HG03378 (cell line): ENCODE data around the gene LARGE1.

ENCODE experiments used
- ATAC-seq: cut with Tn5 transposase; IDR thresholded peaks from one replicate; pipeline ENCODE4 v1.9.1; 2021; ENCODE audit warnings: mild to moderate bottlenecking, moderate library complexity; ENCODE audit not compliant: unreplicated experiment

LARGE1 gene

DNA sequence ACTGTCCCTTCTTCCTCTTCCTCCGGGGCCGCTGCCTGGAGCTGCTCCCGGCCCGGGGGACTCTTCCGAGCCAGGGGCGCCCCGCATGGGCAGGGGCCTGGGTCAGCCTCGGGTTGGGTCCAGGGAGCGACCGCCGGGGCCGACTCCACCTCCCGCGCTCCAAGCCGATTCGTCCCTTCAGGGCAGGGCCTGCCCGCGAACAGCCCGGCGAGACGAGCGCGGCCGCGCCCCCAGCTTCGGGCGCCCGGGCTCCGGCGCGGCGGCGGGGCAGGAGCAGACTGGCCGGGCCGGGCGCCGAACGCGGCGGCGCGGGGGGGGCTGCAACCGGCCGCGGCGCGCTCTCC lies at the start of gene LARGE1:
TSS of gene LARGE1 (minus strand) at position 280 of the 344 bp plus-strand sequence.
- ATAC-seq = no peak

GRCh38 chr22:33969045-33969444 lies 48.8 kb upstream of the LARGE1 start:
- no peak for ATAC-seq

GRCh38 chr22:33964121-33964520 lies 43.8 kb upstream of the LARGE1 start:
- no peak for ATAC-seq

GRCh38 chr22:33962409-33962808 lies 42.1 kb upstream of the LARGE1 start:
- no peak for ATAC-seq

DNA sequence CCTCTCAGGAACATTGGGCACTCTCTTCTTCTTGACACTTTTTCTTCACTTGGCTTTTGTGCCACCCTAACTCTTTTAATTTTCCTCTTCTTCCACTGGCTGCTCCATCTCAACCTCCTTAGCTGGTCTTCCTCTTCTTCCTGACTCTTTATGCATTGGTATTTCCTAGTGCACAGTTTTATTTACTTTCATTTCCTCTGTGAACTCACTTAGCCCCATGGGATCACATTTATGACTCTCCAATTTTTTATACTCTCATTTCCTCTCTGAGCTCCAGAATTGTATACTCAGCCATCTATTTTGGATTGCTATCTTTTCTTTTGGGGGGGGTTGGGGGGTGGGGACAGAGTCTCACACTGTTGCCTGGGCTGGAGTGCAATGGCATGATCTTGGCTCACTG lies 38.5 kb upstream of the LARGE1 start:
- no peak for ATAC-seq

GRCh38 chr22:33957086-33957485 lies 36.8 kb upstream of the LARGE1 start:
- ATAC-seq = no peak

DNA sequence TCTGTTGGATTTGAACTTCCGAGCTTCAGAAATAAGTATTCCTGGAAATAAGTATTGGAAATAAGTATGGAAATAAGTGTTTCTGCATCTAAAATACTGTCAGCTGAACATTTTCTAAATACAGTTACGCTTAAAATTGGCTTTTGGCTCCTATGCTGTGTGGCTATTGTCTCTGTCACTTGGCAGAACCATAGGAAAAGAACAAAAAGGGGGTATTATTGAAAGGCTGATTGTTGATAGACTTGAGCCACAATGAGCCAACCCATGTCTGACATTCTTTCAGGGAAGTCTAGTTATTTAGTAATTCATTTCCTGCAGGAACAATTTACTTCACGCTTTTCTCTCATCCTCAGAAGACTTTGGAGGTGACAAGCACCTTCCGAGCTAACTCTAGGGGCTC lies 32.5 kb upstream of the LARGE1 start:
- no peak for ATAC-seq

GRCh38 chr22:33940741-33941140 lies 20.5 kb upstream of the LARGE1 start:
- ATAC-seq = no peak

- ATAC-seq = no peak
These were observed 12.7 kb upstream of the LARGE1 start for GRCh38 chr22:33932997-33933396.

GRCh38 chr22:33931406-33931805 lies 11.1 kb upstream of the LARGE1 start:
- ATAC-seq = no peak

DNA sequence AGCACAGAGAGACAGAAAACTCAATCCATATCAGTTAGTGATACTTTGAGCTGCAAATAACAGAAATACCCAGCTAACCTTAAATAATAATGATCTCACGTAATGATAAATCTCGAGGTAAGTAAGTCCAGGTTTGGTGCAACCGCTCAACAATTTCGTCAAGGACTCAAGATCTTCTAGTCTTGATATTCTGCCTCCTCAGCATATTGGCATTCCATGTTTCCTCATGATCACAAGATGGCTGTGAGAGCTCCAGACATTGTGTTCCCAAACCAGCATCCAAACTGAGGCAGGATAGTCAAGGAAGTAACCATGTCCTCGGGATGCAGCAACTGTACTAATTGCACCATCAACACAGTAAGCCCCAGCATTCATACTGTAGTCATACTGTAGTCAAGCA lies 7.5 kb upstream of the LARGE1 start:
- no peak for ATAC-seq

GRCh38 chr22:33925194-33925593 lies 4.9 kb upstream of the LARGE1 start:
- ATAC-seq = no peak

GRCh38 chr22:33923660-33924246 lies 3.5 kb upstream of the LARGE1 start:
- no peak for ATAC-seq

- ATAC-seq = no peak
These were observed 2.8 kb upstream of the LARGE1 start for GRCh38 chr22:33923033-33923432.

- ATAC-seq = no peak
These were observed 2.0 kb upstream of the LARGE1 start for GRCh38 chr22:33922349-33922681.

- no peak for ATAC-seq
These were observed 1.5 kb upstream of the LARGE1 start for GRCh38 chr22:33921525-33922348.

DNA sequence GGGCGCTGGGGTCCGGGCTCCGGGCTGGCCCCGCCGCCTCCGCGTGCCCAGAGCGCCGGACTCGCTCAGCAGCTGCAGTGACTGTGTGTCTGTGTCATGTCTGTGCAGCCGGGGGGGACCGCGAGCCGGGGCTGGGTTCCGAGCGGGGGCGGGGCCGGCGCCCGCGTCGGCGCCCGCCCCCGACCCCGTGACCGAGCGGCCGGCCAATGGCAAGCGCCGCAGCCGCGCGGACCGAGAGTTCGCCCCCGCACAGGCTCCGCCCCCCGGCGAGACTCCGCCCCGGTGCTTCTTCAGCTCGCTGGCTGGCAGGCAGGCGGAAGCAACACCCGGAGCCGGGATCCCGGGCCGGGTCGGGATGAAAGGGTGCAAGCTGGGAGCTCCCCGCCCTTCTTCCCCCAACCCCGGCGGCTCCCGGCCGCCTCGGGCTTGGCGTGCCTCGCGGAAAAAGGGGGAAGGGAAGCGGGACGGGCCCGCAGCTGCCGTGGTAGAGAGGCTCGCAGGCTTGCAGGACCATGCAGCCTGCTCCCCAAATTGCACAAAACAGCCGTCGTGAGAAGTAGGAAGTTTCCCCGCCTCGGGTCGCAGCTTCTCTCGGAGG lies 750 bp upstream of the LARGE1 start:
- ATAC-seq = peak; percentile 39

DNA sequence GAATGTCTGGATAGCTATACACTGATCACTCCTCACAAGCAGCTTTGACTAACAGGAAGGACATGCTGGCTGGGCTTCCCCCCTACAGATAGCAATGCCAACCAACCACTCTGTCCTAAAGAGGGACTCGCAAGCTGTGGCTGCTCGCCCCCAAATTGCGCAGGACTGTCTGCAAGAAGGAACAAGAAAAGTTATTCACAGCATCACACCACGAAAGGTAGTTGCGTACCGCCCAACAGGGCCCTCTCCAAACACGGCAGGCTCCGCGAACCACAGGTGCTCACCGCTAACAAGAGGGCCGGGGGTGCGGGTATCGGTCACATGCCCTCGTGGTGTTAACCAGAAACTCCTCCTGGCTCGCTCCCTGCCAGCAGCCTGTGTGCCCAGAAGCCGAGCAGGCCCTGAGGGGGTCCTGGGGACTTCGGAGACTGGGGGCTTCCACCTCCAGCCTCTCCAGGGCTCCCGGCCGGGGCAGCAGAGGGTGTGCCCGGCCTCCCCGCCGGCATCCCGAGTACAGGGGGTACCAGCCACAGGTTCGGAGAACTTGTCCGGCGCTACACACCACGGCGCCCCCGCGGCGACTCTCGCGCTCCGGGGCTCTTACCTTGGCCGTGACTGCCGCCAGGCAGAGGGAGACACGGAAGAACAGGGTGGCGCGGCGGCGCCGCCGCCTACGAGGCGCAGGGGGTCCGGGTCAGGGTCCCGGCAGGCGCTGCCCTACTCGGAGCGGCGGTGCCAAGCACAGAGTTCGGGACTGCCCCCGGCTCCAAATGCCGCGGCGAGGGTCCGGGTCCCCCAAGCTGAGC lies 682 bp downstream of the LARGE1 start:
- no peak for ATAC-seq

DNA sequence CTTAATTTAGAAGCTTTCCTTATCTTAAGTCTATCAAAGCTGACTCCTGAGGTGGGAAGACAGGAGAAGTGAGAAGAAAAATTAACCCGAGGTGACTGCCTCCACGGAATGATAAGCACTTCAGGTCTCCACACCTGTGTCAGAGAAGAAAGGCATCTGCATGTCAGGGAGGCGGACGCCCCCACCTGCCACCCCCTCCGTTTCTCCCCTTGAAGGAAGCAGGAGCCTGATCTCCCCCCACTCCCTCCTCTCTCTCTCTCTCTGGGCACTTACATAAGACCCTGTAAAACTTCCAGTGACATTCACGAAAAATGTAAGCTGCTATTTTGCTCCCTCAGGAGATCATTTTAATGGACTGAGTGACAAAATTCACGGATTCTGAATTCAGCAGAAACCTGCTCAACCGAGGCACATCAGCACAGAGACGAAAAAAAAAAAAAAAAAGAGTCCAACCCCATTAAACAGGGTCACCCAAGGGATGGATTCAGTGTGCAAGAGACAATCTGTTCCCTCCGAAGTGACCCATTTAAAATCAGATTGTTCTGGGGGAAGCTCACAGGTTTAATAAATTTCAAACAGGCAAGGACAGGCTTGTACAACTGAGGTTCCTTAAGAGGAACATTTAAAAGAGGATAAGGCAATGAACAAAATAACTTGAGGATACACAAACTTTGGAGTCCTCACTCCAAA lies 1.5 kb downstream of the LARGE1 start:
- no peak for ATAC-seq

DNA sequence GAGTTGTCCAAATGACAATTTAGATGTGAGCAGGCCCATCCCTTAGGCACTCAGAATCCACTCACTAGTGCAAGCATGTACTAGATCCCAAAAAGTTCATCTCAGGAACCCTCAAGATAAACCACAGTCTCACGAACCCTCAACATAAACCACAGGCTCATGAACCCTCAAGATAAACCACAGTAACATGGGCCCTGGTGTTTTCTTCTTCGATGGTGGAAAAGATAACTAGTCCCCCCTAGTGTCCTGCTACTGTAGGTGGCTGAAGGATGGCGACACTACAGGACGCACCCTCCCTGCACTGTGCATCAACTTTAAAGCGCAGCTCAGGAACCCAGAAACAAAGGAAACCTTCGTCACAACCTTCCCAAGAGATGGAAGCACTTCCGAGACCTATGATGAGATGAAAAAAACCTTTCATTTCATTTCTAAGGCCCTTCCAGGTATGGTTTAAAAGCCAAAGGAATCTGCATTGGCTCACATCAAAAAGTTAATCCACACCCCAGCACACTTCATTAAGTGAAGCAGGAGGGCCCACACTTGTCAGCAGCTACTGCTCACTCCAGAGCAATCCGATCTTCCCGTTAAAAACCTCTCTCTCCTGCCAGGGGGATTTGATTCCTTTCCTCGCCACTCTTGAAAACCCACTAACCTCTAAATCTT lies 2.4 kb downstream of the LARGE1 start:
- ATAC-seq = no peak

DNA sequence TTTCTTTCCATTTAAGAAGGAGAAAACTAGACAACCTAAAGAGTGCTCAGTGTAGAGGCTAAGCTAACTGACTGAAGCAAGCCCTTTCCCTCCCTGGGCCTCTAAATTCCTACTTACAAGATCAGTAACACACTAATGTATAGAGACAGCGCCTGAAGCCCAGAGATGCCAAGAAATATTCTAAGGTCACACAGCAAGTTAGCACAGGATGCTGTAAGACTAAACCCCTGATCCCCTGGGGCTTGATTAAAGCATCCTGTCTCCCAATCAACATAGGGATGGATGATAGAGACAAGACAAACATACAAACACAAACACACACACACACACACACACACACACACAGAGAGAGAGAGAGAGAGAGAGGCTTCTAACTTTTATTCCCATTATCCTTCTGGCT lies 5.6 kb downstream of the LARGE1 start:
- ATAC-seq = no peak
